Ascending aorta (tissue), 2 donors: ENCODE data around the gene WNT10A. TPM values are rescaled to one million over a fixed set of nuclear protein-coding genes. Genes with fewer than 3 reads are reported as not detected.

Experiments used
- DNase-seq, 2 donors: peaks; one replicate each; pipeline ENCODE4 v3.0.0-alpha.2; 2019; ENCODE audit warnings: low spot score in 2 of 2
- H3K27ac ChIP-seq, 2 donors: fragments of 200-600 bp; sonication (generic); one replicate each; pipeline ENCODE4 v1.5.1; 2016 to 2017; ENCODE audit warnings: mild to moderate bottlenecking in 1 of 2
- H3K27me3 ChIP-seq: fragments of 200-600 bp; sonication (generic); one replicate; pipeline ENCODE4 v1.5.1; 2017
- H3K36me3 ChIP-seq, 2 donors: fragments of 200-600 bp; sonication (generic); one replicate each; pipeline ENCODE4 v1.5.1; 2016
- H3K4me1 ChIP-seq, 2 donors: fragments of 200-600 bp; sonication (generic); one replicate each; pipeline ENCODE4 v1.5.1; 2016 to 2017; ENCODE audit warnings: mild to moderate bottlenecking in 1 of 2
- H3K4me3 ChIP-seq, 2 donors: fragments of 200-600 bp; sonication (generic); one replicate each; pipeline ENCODE4 v1.5.1; 2016 to 2017; ENCODE audit warnings: mild to moderate bottlenecking in 1 of 2
- H3K9me3 ChIP-seq, 2 donors: fragments of 200-600 bp; sonication (generic); one replicate each; pipeline ENCODE4 v1.5.1; 2016
- CTCF ChIP-seq, 3 experiments: fragments of 200-600 bp in 2 of 3; fragments of 450-650 bp in 1 of 3; sonication (generic) in 2 of 3; IDR thresholded peaks; one replicate each; pipeline ENCODE4 v1.5.1; 2016 to 2019; ENCODE audit warnings: antibody characterized with exemption in 3 of 3, mild to moderate bottlenecking in 1 of 3, moderate library complexity in 1 of 3
- intact Hi-C: fragments of 100-400 bp; cut with DNase I; formaldehyde crosslinking; loops from one replicate; pipeline ENCODE4 v1.15.1; 2023
- total RNA-seq: library from RNA; depleted of rRNA; stranded (reverse); fragments of >200 nt; gene quantifications from one replicate; pipeline ENCODE4 v1.1.0, GENCODE V29; 2016

The WNT10A gene
- total RNA-seq, 1 donor from 2014 or later = not detected

GRCh38 chr2:218850796-218851195 is 29.9 kb upstream of the WNT10A start:
- Histone ChIP-seq H3K36me3 (no peaks in the 10 kb centered on the region), H3K27me3 (no peaks in the 10 kb centered on the region), H3K4me1 (no peaks in the 10 kb centered on the region), H3K27ac (no peak overlapping the region), H3K4me3 (no peak overlapping the region), H3K9me3 (no peaks in the 10 kb centered on the region)
- intact Hi-C loops = no loop called here
- DNase-seq = peak in 1 of 2 donors; percentile 38
- no peak for TF ChIP-seq CTCF (IDR thresholded peaks at IDR 0.05)

GRCh38 chr2:218851286-218851685 is 29.4 kb upstream of the WNT10A start:
- Histone ChIP-seq H3K36me3 (no peaks in the 10 kb centered on the region), H3K27ac (no peak overlapping the region), H3K4me1 (no peaks in the 10 kb centered on the region), H3K4me3 (no peak overlapping the region), H3K9me3 (no peaks in the 10 kb centered on the region), H3K27me3 (no peaks in the 10 kb centered on the region)
- no peak for TF ChIP-seq CTCF (IDR thresholded peaks at IDR 0.05)
- DNase-seq = no peak
- intact Hi-C loops = no loop called here

GRCh38 chr2:218852911-218853667 is 27.6 kb upstream of the WNT10A start:
- H3K27me3 ChIP-seq = no peaks in the 10 kb centered on the region
- DNase-seq = peak in 1 of 2 donors; percentile 78
- intact Hi-C loops = no loop called here
- TF ChIP-seq CTCF (IDR thresholded peaks at IDR 0.05) = peak; percentile 65 to 74 (median 66)
- no peaks in the 10 kb centered on the region for H3K36me3 ChIP-seq
- no peak overlapping the region for H3K4me3 ChIP-seq
- no peak overlapping the region for H3K27ac ChIP-seq
- no peaks in the 10 kb centered on the region for H3K4me1 ChIP-seq
- no peaks in the 10 kb centered on the region for H3K9me3 ChIP-seq

GRCh38 chr2:218853766-218854165 is 26.9 kb upstream of the WNT10A start:
- Histone ChIP-seq H3K4me1 (no peaks in the 10 kb centered on the region), H3K9me3 (no peaks in the 10 kb centered on the region), H3K27me3 (no peaks in the 10 kb centered on the region), H3K4me3 (no peak overlapping the region), H3K27ac (no peak overlapping the region), H3K36me3 (no peaks in the 10 kb centered on the region)
- no peak for TF ChIP-seq CTCF (IDR thresholded peaks at IDR 0.05)
- DNase-seq = no peak
- intact Hi-C loops = no loop called here

GRCh38 chr2:218854860-218855259 is 25.8 kb upstream of the WNT10A start:
- Histone ChIP-seq H3K27ac (no peak overlapping the region), H3K4me1 (peaks cover 0 to under 1% of the 10 kb centered on the region in 2 donors), H3K9me3 (no peaks in the 10 kb centered on the region), H3K27me3 (peaks cover 8% of the 10 kb centered on the region), H3K4me3 (no peak overlapping the region), H3K36me3 (no peaks in the 10 kb centered on the region)
- DNase-seq = no peak
- TF ChIP-seq CTCF (IDR thresholded peaks at IDR 0.05) = no peak
- intact Hi-C loops = no loop called here
